Body of pancreas (tissue), 4 donors: ENCODE measurements around the gene FAM217A.

Experiments
- CTCF ChIP-seq, 7 experiments: fragments of 450-650 bp in 4 of 7; fragments of 200-600 bp in 3 of 7; sonication (generic) in 3 of 7; IDR thresholded peaks; one replicate each; pipeline ENCODE4 v1.5.1; 2016 to 2019; ENCODE audit warnings: antibody characterized with exemption in 7 of 7
- POLR2A ChIP-seq, 3 donors: fragments of 450-650 bp; IDR thresholded peaks; one replicate each; pipeline ENCODE4 v1.6.1; 2016; ENCODE audit warnings: antibody characterized with exemption in 3 of 3, mild to moderate bottlenecking in 2 of 3

GRCh38 chr6:4108561-4109093 is 29.7 kb upstream of the FAM217A start:
- TF ChIP-seq CTCF (IDR thresholded peaks at IDR 0.05), result no peak
- TF ChIP-seq POLR2A (IDR thresholded peaks at IDR 0.05), result no peak
